ENCODE results near the gene ERAS.
"Not testable (repeated sequence)": the region's sequence is repeated elsewhere in the genome, so short reads cannot be mapped to it uniquely, and the experiment has no call there.

The ERAS gene

GRCh38 chrX:48833542-48834138, 7.3 kb downstream of the ERAS start:
- no peak for DNase-seq (ENCODE audit: low spot score)

DNA sequence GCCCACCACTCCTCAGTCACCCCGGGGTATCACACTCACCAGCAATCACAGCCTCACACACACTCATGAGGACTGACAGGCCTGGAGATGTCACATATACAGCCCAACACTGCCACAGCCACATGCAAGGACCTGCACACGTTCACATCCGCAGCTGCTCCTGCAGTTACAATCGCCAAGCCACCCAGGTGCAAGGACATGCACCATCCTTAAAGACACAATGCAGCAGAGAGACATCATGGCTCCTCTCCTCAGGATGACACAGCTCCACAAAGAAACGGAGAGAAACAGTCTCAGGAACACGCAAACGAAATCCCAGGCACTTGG, 8.0 kb downstream of the ERAS start:
- no peak for DNase-seq (ENCODE audit: low spot score)

- no peak for DNase-seq (ENCODE audit: low spot score)
Measured at GRCh38 chrX:48835524-48836329, 9.4 kb downstream of the ERAS start, which contains the start of gene PCSK1N. TSS of gene PCSK1N (minus strand) at chrX:48835610. CDS start at chrX:48835532, 78 bp downstream.

GRCh38 chrX:48839686-48840085, 13.4 kb downstream of the ERAS start:
- no peak for DNase-seq (ENCODE audit: low spot score)

DNA sequence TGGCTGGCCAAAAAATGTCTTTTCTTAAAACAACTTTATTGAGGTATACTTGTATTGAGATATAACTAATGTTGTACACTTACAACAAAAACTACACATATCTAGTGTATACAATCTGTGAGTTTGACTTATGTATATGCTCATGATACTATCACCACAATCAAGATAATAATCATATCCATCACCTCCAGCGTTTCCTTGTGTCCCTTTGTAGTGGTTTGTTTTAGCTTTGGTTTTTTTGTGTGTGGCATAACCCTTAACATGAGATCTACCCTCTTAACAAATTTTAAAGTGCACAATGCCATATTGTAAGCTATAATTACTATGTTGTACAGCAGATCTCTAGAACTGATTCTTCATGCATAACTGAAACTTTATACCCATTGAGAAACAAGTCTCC, 22.5 kb downstream of the ERAS start:
- DNase-seq (ENCODE audit: low spot score) = no peak

DNA sequence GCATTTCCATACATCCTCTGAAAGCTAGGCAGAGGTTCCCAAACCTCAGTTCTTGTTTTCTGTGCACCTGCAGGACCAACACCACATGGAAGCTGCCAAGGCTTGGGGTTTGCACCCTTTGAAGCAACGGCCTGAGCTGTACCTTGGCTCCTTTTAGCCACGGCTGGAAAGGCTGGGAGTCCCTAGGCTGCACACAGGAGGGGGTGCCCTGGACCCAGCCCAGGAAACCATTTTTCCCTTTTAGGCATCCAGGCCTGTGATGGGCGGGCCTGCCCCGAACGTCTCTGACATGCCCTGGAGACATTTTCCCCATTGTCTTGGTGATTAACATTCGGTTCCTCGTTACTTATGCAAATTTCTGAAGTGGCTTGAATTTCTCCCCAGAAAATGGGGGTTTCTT, 26.5 kb downstream of the ERAS start:
- no peak for DNase-seq (ENCODE audit: low spot score)

GRCh38 chrX:48853494-48853893, 27.2 kb downstream of the ERAS start:
- not testable (repeated sequence) for DNase-seq (ENCODE audit: low spot score)

DNA sequence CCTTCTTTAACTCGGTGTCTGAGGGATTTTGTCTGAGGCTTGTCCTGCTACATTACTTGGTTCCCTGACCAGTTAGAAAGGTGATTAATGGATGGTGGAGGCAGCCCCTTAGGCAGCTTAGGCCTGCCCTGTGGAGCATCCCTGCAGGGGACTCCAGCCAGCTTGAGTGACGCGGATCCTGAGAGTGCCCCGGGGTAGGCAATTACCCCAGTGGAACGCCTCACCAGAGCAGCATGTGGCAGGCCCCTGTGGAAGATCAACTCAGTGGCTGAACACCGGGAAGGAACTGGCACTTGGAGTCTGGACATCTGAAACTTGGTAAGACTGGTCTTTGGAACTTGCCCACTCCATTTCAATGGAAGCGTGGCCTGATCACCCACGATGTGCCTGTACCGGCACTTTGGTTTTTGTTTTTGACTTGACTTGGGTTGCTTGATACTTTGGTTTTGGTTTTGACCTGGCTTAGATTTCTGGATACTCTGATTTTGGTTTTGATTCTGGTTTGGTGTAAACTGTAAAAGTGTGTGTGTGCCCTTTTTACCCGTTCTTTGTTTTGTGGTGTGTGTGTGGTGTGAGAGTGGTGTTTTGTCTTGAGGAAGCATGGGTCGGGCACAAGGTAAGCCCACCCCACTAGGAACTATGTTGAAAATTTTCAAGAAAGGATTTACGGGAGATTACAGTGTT, 27.9 kb downstream of the ERAS start:
- DNase-seq (ENCODE audit: low spot score) = not testable (repeated sequence)

- DNase-seq (ENCODE audit: low spot score) = no peak
Measured at GRCh38 chrX:48854898-48855297, 28.6 kb downstream of the ERAS start.

DNA sequence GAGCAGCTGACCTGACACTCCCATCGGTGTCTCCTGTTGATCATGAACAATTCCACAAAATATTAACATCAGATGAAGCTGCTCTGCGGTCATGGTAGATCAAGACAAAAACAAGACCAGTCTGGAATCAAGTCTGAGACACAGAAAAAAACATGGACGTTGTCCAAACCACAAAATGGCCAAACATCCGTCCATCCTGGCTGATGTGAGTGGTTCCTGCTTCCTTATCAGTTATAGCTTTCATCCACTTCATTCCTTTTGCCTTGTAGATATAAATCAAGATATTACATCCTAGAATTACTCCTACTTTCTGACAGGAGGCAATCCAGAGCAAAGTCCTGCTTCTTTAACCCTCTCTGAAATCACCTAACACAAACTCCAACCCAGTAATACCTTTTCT, 37.9 kb downstream of the ERAS start:
- DNase-seq (ENCODE audit: low spot score) = peak; percentile 29

- not testable (repeated sequence) for DNase-seq (ENCODE audit: low spot score)
Measured at GRCh38 chrX:48872017-48872416, 45.7 kb downstream of the ERAS start.

DNA sequence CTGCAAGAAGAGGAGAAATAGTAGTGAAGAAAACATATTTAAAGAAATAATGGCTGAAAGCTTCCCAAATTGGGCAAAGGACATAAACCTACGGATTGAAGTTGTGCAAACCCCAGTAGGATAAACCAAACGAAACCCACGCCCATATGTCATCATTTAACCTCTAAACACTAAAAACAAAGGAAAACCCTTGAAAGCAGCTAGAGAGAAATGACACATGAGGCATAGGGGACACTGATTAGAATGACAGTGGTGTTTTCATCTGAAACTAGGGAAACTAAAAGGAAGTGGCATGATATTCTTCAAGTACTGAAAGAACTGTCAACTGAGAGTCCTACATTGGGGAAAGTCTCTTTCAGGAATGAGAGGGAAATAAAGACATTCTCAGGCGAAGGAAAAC, 50.6 kb downstream of the ERAS start:
- DNase-seq (ENCODE audit: low spot score) = not testable (repeated sequence)

Measured in AG08396 (cell line).